ENCODE results near the gene COG5.

Gene COG5

GRCh38 chr7:107564553-107565298, 1.0 kb upstream of the COG5 start:
- no peak for DNase-seq (ENCODE audit: low read depth)
- peak overlapping the region; percentile 85 for H3K4me3 ChIP-seq (ENCODE audit: low read depth, low read length)
- TF ChIP-seq CTCF (IDR thresholded peaks at IDR 0.05; ENCODE audit: low read depth, low read length, missing control alignments): no peak

- DNase-seq (ENCODE audit: low read depth): no peak
- peak overlapping the region; percentile 85 for H3K4me3 ChIP-seq (ENCODE audit: low read depth, low read length)
- TF ChIP-seq CTCF (IDR thresholded peaks at IDR 0.05; ENCODE audit: low read depth, low read length, missing control alignments): no peak
These were observed 492 bp downstream of the COG5 start for GRCh38 chr7:107563081-107563774.

GRCh38 chr7:107560898-107561516, 2.7 kb downstream of the COG5 start:
- TF ChIP-seq CTCF (IDR thresholded peaks at IDR 0.05; ENCODE audit: low read depth, low read length, missing control alignments): no peak
- no peak for DNase-seq (ENCODE audit: low read depth)
- no peak overlapping the region for H3K4me3 ChIP-seq (ENCODE audit: low read depth, low read length)

GRCh38 chr7:107559864-107560263, 3.9 kb downstream of the COG5 start:
- TF ChIP-seq CTCF (IDR thresholded peaks at IDR 0.05; ENCODE audit: low read depth, low read length, missing control alignments): no peak
- no peak overlapping the region for H3K4me3 ChIP-seq (ENCODE audit: low read depth, low read length)
- no peak for DNase-seq (ENCODE audit: low read depth)

- DNase-seq (ENCODE audit: low read depth): no peak
- no peak for TF ChIP-seq CTCF (IDR thresholded peaks at IDR 0.05; ENCODE audit: low read depth, low read length, missing control alignments)
- no peak overlapping the region for H3K4me3 ChIP-seq (ENCODE audit: low read depth, low read length)
These were observed 7.8 kb downstream of the COG5 start for GRCh38 chr7:107555893-107556292.

- DNase-seq (ENCODE audit: low read depth): no peak
- TF ChIP-seq CTCF (IDR thresholded peaks at IDR 0.05; ENCODE audit: low read depth, low read length, missing control alignments): no peak
- H3K4me3 ChIP-seq (ENCODE audit: low read depth, low read length): no peak overlapping the region
These were observed 11.8 kb downstream of the COG5 start for GRCh38 chr7:107551936-107552335.

All from GM12864 (cell line).